H1 (cell line): ENCODE data around the gene C5orf22. TPM values are rescaled to one million over a fixed set of nuclear protein-coding genes. Genes with fewer than 3 reads are reported as not detected.

Experiments used
- CTCF ChIA-PET: fragments of 300-600 bp; sonication (Branson Sonifier 250); formaldehyde crosslinking; loops from one replicate; lab custom pipeline; 2021; ENCODE audit not compliant: partially characterized antibody; lab: Charles Lee
- POLR2A ChIA-PET: fragments of 300-600 bp; sonication (Branson Sonifier 250); formaldehyde crosslinking; loops from one replicate; lab custom pipeline; 2021; ENCODE audit warnings: inconsistent platforms; ENCODE audit not compliant: partially characterized antibody; lab: Charles Lee
- DNase-seq, 2 experiments: peaks; one replicate each; pipeline versions ENCODE4 v3.0.0 to v3.0.0-alpha.2; 2010 to 2022; ENCODE audit warnings: low spot score in 2 of 2, low read depth in 1 of 2, mixed read lengths in 1 of 2
- FAIRE-seq: peaks from 2 replicates; lab custom pipeline; 2011; peaks lifted over from hg19 to GRCh38; lab: Jason Lieb, UNC
- H2AFZ ChIP-seq: 2 replicates; pipeline ENCODE4 v1.8.1; 2012; ENCODE audit warnings: low read length, inconsistent platforms
- H2AK5ac ChIP-seq: 2 replicates; pipeline ENCODE4 v1.6.1; 2013; ENCODE audit warnings: low read depth, low read length
- H2BK120ac ChIP-seq: replicated peaks from 2 replicates; pipeline ENCODE3; 2013; ENCODE audit warnings: low read depth, low read length, inconsistent platforms
- H2BK12ac ChIP-seq: 2 replicates; pipeline ENCODE4 v1.6.1; 2013; ENCODE audit warnings: low read depth, low read length
- H2BK15ac ChIP-seq: 2 replicates; pipeline ENCODE4 v1.6.1; 2013; ENCODE audit warnings: low read length
- H2BK20ac ChIP-seq: 2 replicates; pipeline ENCODE4 v1.6.1; 2013; ENCODE audit warnings: low read length
- H2BK5ac ChIP-seq: 2 replicates; pipeline ENCODE4 v1.6.1; 2013; ENCODE audit warnings: low read depth, low read length
- H3K14ac ChIP-seq: 2 replicates; pipeline ENCODE4 v1.6.1; 2013; ENCODE audit warnings: inconsistent platforms; ENCODE audit not compliant: insufficient read length
- H3K18ac ChIP-seq: 2 replicates; pipeline ENCODE4 v1.6.1; 2013; ENCODE audit warnings: low read length; ENCODE audit errors: extremely low read depth
- H3K23ac ChIP-seq: 2 replicates; pipeline ENCODE4 v1.6.1; 2013; ENCODE audit warnings: inconsistent platforms; ENCODE audit not compliant: insufficient read length
- H3K23me2 ChIP-seq: 2 replicates; pipeline ENCODE4 v1.6.1; 2013; ENCODE audit warnings: low read depth, low read length
- H3K27ac ChIP-seq: 2 replicates; pipeline ENCODE4 v1.6.1; 2011; ENCODE audit warnings: low read depth, low read length, inconsistent platforms
- H3K27me3 ChIP-seq, 4 experiments: replicated peaks in 1 of 4; 1 replicate in 1 of 4; 2 replicates in 3 of 4; pipeline versions ENCODE4 v1.6.1 to v1.8.1; 2011 to 2013; ENCODE audit warnings: low read length in 3 of 4, mild to moderate bottlenecking in 3 of 4, inconsistent platforms in 2 of 4, mixed read lengths in 2 of 4, moderate library complexity in 1 of 4; ENCODE audit not compliant: control insufficient read depth in 3 of 4, insufficient read depth in 3 of 4; ENCODE audit errors: extremely low read depth in 1 of 4
- H3K36me3 ChIP-seq, 4 experiments: 2 replicates each; pipeline versions ENCODE4 v1.6.1 to v1.8.1; 2011 to 2013; ENCODE audit warnings: mild to moderate bottlenecking in 4 of 4, low read length in 3 of 4, moderate library complexity in 2 of 4, control low read depth in 1 of 4, inconsistent platforms in 1 of 4; ENCODE audit not compliant: insufficient read depth in 4 of 4, control insufficient read depth in 2 of 4
- H3K4ac ChIP-seq: replicated peaks from 2 replicates; pipeline ENCODE3; 2013; ENCODE audit warnings: low read length, low read depth, mixed read lengths, inconsistent platforms; ENCODE audit not compliant: insufficient read length
- H3K4me1 ChIP-seq, 4 experiments: replicated peaks in 1 of 4; 1 replicate in 1 of 4; 2 replicates in 3 of 4; pipeline versions ENCODE4 v1.6.1 to v1.8.1; 2011 to 2013; ENCODE audit warnings: low read length in 3 of 4, inconsistent platforms in 2 of 4, mixed read lengths in 1 of 4; ENCODE audit not compliant: insufficient read depth in 4 of 4, control insufficient read depth in 3 of 4
- H3K4me2 ChIP-seq, 2 experiments: 2 replicates each; pipeline versions ENCODE4 v1.6.1 to v1.8.1; 2011 to 2013; ENCODE audit warnings: low read depth in 2 of 2, low read length in 2 of 2, control low read depth in 1 of 2, inconsistent platforms in 1 of 2, mild to moderate bottlenecking in 1 of 2; ENCODE audit not compliant: insufficient read depth in 1 of 2
- H3K4me3 ChIP-seq, 4 experiments: fragments of 200-600, 300-600 bp in 1 of 4; sonication (generic), shearing (Covaris generic), sonication (Bioruptor Twin) in 1 of 4; 2 replicates each; pipeline versions ENCODE4 v1.5.1 to v1.8.1; 2011 to 2016; ENCODE audit warnings: low read length in 4 of 4, low read depth in 3 of 4, control low read depth in 2 of 4, inconsistent platforms in 2 of 4, mild to moderate bottlenecking in 2 of 4, mixed read lengths in 1 of 4, moderate library complexity in 1 of 4; ENCODE audit not compliant: insufficient read depth in 2 of 4; ENCODE audit errors: extremely low read depth in 1 of 4
- H3K56ac ChIP-seq: replicated peaks from 2 replicates; pipeline ENCODE3; 2013; ENCODE audit warnings: low read depth, mild to moderate bottlenecking, mixed read lengths, low read length, inconsistent platforms; ENCODE audit not compliant: insufficient read length
- H3K79me1 ChIP-seq: 2 replicates; pipeline ENCODE4 v1.6.1; 2013; ENCODE audit warnings: low read depth, low read length, control low read depth
- H3K79me2 ChIP-seq, 2 experiments: 2 replicates each; pipeline versions ENCODE4 v1.6.1 to v1.8.1; 2012 to 2013; ENCODE audit warnings: low read length in 2 of 2, mild to moderate bottlenecking in 2 of 2, inconsistent platforms in 1 of 2; ENCODE audit not compliant: insufficient read depth in 2 of 2, control insufficient read depth in 1 of 2
- H3K9ac ChIP-seq, 4 experiments: replicated peaks in 1 of 4; 1 replicate in 1 of 4; 2 replicates in 3 of 4; pipeline versions ENCODE4 v1.6.1 to v1.8.1; 2011 to 2013; ENCODE audit warnings: low read depth in 3 of 4, low read length in 3 of 4, control low read depth in 2 of 4, mild to moderate bottlenecking in 2 of 4, moderate library complexity in 2 of 4, inconsistent platforms in 1 of 4; ENCODE audit errors: extremely low read depth in 1 of 4
- H3K9me3 ChIP-seq, 2 experiments: 2 replicates each; pipeline versions ENCODE4 v1.6.1 to v1.8.1; 2012 to 2013; ENCODE audit warnings: mild to moderate bottlenecking in 2 of 2, moderate library complexity in 2 of 2, control low read depth in 1 of 2, inconsistent platforms in 1 of 2, low read depth in 1 of 2, low read length in 1 of 2, mixed read lengths in 1 of 2; ENCODE audit not compliant: insufficient read depth in 2 of 2
- H4K20me1 ChIP-seq, 2 experiments: replicated peaks in 1 of 2; 2 replicates each; pipeline versions ENCODE3 to v1.8.1; 2011 to 2013; ENCODE audit warnings: inconsistent platforms in 2 of 2, low read length in 2 of 2, mild to moderate bottlenecking in 1 of 2; ENCODE audit not compliant: insufficient read depth in 2 of 2, control insufficient read depth in 1 of 2
- H4K5ac ChIP-seq: 2 replicates; pipeline ENCODE4 v1.6.1; 2013; ENCODE audit warnings: low read length, low read depth, mixed read lengths, inconsistent platforms; ENCODE audit not compliant: insufficient read length
- H4K8ac ChIP-seq: 2 replicates; pipeline ENCODE4 v1.8.0; 2013; ENCODE audit warnings: mild to moderate bottlenecking, moderate library complexity, low read length, inconsistent platforms; ENCODE audit not compliant: insufficient read depth; ENCODE audit errors: extremely low read depth
- H4K91ac ChIP-seq: replicated peaks from 2 replicates; pipeline ENCODE3; 2013; ENCODE audit warnings: low read length, mixed read lengths, inconsistent platforms; ENCODE audit not compliant: insufficient read length
- EP300 ChIP-seq, 2 experiments: IDR thresholded peaks; 1 replicate in 1 of 2; 2 replicates in 1 of 2; pipeline ENCODE4 v1.6.1; 2011 to 2012; ENCODE audit warnings: low read depth in 2 of 2, low read length in 2 of 2, mild to moderate bottlenecking in 2 of 2, borderline replicate concordance in 1 of 2, inconsistent platforms in 1 of 2, moderate library complexity in 1 of 2
- WGBS, 2 experiments: shearing (Covaris generic) in 1 of 2; methylation state at CpG; one replicate each; pipeline versions ENCODE4 v1.1.6 to v1.1.7; 2013 to 2015; ENCODE audit warnings: low lambda C conversion rate in 2 of 2, mixed read lengths in 2 of 2, inconsistent platforms in 1 of 2, low coverage in 1 of 2, missing lambda C conversion rate in 1 of 2; ENCODE audit not compliant: insufficient replicate concordance in 2 of 2, insufficient coverage in 1 of 2, insufficient read length in 1 of 2; ENCODE audit errors: extremely low coverage in 1 of 2, missing lambda C conversion rate in 1 of 2; 5-methylcytosine and 5-hydroxymethylcytosine counted together
- polyA plus RNA-seq, 7 experiments: library from polyadenylated mRNA; depleted of rRNA in 3 of 7; stranded (reverse) in 5 of 7; unstranded in 2 of 7; fragments of >200 nt in 5 of 7; fragments of 200-250 nt in 2 of 7; gene quantifications; 1 replicate in 5 of 7; 2 replicates in 1 of 7; 4 replicates in 1 of 7; pipeline versions ENCODE4 v1.2.1 to v1.2.3, GENCODE V29; 2011 to 2013; ENCODE audit warnings: missing spikeins in 2 of 7, mixed read lengths in 2 of 7
- total RNA-seq: library from RNA; stranded (reverse); fragmentation: NEBNext Ultra II Directional; extraction: Animal tissue kit (Norgen Biotek cat#: 25700); gene quantifications from 2 replicates; pipeline ENCODE4 v1.2.1, GENCODE V29; 2021

The C5orf22 gene
- total and polyA plus RNA-seq, 2 of the 8 experiments (the other 6 are each of a cell fraction or from before 2014, with no cell fraction given) = 19.6 to 36.2 TPM

- H2BK15ac ChIP-seq = no peak overlapping the region
- WGBS, 2 experiments = 92% methylated on average over 1 of the region's 1 CpG; no CpG with 5 or more reads in 1 of the 2 experiments
- no peak for TF ChIP-seq EP300 (IDR thresholded peaks at IDR 0.05; ENCODE audit: borderline replicate concordance in 1 of 2, low read depth in 2 of 2, low read length in 2 of 2)
Measured at GRCh38 chr5:31534527-31535046, 2.5 kb downstream of the C5orf22 start.

More at GRCh38 chr5:31534527-31535046, 2.5 kb downstream of the C5orf22 start:
- H3K18ac ChIP-seq = no peak overlapping the region
- no peak overlapping the region for H3K23ac ChIP-seq
- H3K4me1 ChIP-seq = peaks cover 0 to 8% (median 3%) of the 10 kb centered on the region in 4 experiments; a peak in 3 of 7 replicates
- H3K14ac ChIP-seq = no peak overlapping the region
- peaks cover 11 to 34% of the 10 kb centered on the region in 2 experiments for H3K79me2 ChIP-seq
- H3K9ac ChIP-seq = no peak overlapping the region
- no peaks in the 10 kb centered on the region for H3K9me3 ChIP-seq
- DNase-seq = no peak
- H2BK20ac ChIP-seq = no peak overlapping the region
- H3K23me2 ChIP-seq = peaks cover 5% of the 10 kb centered on the region
- peaks cover 6 to 51% (median 14%) of the 10 kb centered on the region in 4 experiments for H3K36me3 ChIP-seq
- POLR2A ChIA-PET = no interaction called here
- FAIRE-seq = no peak
- no peak overlapping the region for H2AFZ ChIP-seq
- no peak overlapping the region for H4K8ac ChIP-seq
- H3K4me2 ChIP-seq = no peak overlapping the region
- no peak overlapping the region for H2BK5ac ChIP-seq
- H3K4me3 ChIP-seq = no peak overlapping the region
- no peak overlapping the region for H2BK120ac ChIP-seq
- peaks cover 4% of the 10 kb centered on the region; the same call in 1 of the 2 replicates for H3K79me1 ChIP-seq
- H4K91ac ChIP-seq = no peak overlapping the region
- H2BK12ac ChIP-seq = no peak overlapping the region
- H2AK5ac ChIP-seq = no peak overlapping the region
- no peak overlapping the region for H3K27ac ChIP-seq
- no peak overlapping the region for H3K56ac ChIP-seq
- H4K20me1 ChIP-seq = peaks cover 0 to 2% of the 10 kb centered on the region in 2 experiments
- no peak overlapping the region for H3K4ac ChIP-seq
- CTCF ChIA-PET = no interaction called here
- no peak overlapping the region for H4K5ac ChIP-seq
- no peaks in the 10 kb centered on the region for H3K27me3 ChIP-seq
